Endothelial cell of umbilical vein (primary cell): ENCODE measurements around the gene SAFB. TPM values are rescaled to one million over a fixed set of nuclear protein-coding genes. Genes with fewer than 3 reads are reported as not detected.

ENCODE experiments used
- BruUV-seq: library from RNA; stranded (reverse); fragments of 400-500 nt; replicated peaks from 2 replicates; lab custom pipeline; 2021; lab: Mats Ljungman, UMichigan
- CTCF ChIA-PET: fragments of 300-600, 350-600 bp; sonication (Branson Sonifier 250); formaldehyde crosslinking; loops from one replicate; lab custom pipeline; 2021; ENCODE audit warnings: antibody characterized with exemption, inconsistent platforms; lab: Charles Lee
- POLR2A ChIA-PET: fragments of 300-600, 350-600 bp; sonication (Branson Sonifier 250); formaldehyde crosslinking; loops from one replicate; lab custom pipeline; 2021; ENCODE audit warnings: antibody characterized with exemption, inconsistent platforms; lab: Charles Lee
- DNase-seq: peaks from one replicate; pipeline ENCODE4 v3.0.0-alpha.2; 2011; ENCODE audit warnings: low read depth, low spot score
- FAIRE-seq: peaks from 2 replicates; lab custom pipeline; 2011; peaks lifted over from hg19 to GRCh38; lab: Jason Lieb, UNC
- H2AFZ ChIP-seq: 2 replicates; pipeline ENCODE4 v1.6.0; 2012; ENCODE audit warnings: low read depth, low read length, control low read depth, inconsistent platforms
- H3K27ac ChIP-seq: 2 replicates; pipeline ENCODE4 v1.5.1; 2011; ENCODE audit warnings: low read depth, mild to moderate bottlenecking, control low read depth, low read length, moderate library complexity; ENCODE audit not compliant: insufficient read depth
- H3K27me3 ChIP-seq, 2 experiments: 2 replicates each; pipeline versions ENCODE4 v1.6.0 to v1.6.1; 2011; ENCODE audit warnings: low read length in 2 of 2, mixed read lengths in 1 of 2; ENCODE audit not compliant: control insufficient read depth in 2 of 2, insufficient read depth in 2 of 2
- H3K36me3 ChIP-seq, 2 experiments: 2 replicates in 1 of 2; 3 replicates in 1 of 2; pipeline ENCODE4 v1.5.1; 2011; ENCODE audit warnings: low read length in 2 of 2, mild to moderate bottlenecking in 1 of 2, moderate library complexity in 1 of 2; ENCODE audit not compliant: control insufficient read depth in 2 of 2, insufficient read depth in 2 of 2; ENCODE audit errors: extremely low read depth in 1 of 2
- H3K4me1 ChIP-seq: 3 replicates; pipeline ENCODE4 v1.5.1; 2011; ENCODE audit warnings: mild to moderate bottlenecking, low read length; ENCODE audit not compliant: control insufficient read depth, insufficient read depth; ENCODE audit errors: extremely low read depth
- H3K4me2 ChIP-seq: 2 replicates; pipeline ENCODE4 v1.6.1; 2011; ENCODE audit warnings: low read length, control low read depth, mixed read lengths; ENCODE audit not compliant: insufficient read depth
- H3K4me3 ChIP-seq, 3 experiments: fragments of 200-600 bp in 1 of 3; sonication (generic), shearing (Covaris generic) in 1 of 3; replicated peaks in 1 of 3; 2 replicates each; pipeline ENCODE4 v1.5.1; 2011 to 2016; ENCODE audit warnings: control low read depth in 3 of 3, low read length in 3 of 3, mild to moderate bottlenecking in 2 of 3, inconsistent platforms in 1 of 3, low read depth in 1 of 3, moderate library complexity in 1 of 3; ENCODE audit not compliant: insufficient read depth in 1 of 3
- H3K79me2 ChIP-seq: 2 replicates; pipeline ENCODE4 v1.6.0; 2012; ENCODE audit warnings: low read length, inconsistent platforms; ENCODE audit not compliant: control insufficient read depth, insufficient read depth
- H3K9ac ChIP-seq: replicated peaks from 2 replicates; pipeline ENCODE3; 2011; ENCODE audit warnings: low read length, control low read depth; ENCODE audit not compliant: insufficient read depth; ENCODE audit errors: extremely low read depth
- H3K9me1 ChIP-seq: replicated peaks from 3 replicates; pipeline ENCODE4 v1.6.0; 2011; ENCODE audit warnings: mild to moderate bottlenecking, low read length; ENCODE audit not compliant: control insufficient read depth, insufficient read depth; ENCODE audit errors: extremely low read depth
- H3K9me3 ChIP-seq: replicated peaks from 2 replicates; pipeline ENCODE4 v1.5.1; 2012; ENCODE audit warnings: low read length, inconsistent platforms; ENCODE audit not compliant: control insufficient read depth, insufficient read depth
- H4K20me1 ChIP-seq: replicated peaks from 2 replicates; pipeline ENCODE3; 2011; ENCODE audit warnings: mild to moderate bottlenecking, low read length; ENCODE audit not compliant: control insufficient read depth, insufficient read depth; ENCODE audit errors: extremely low read depth
- CTCF ChIP-seq, 2 donors: IDR thresholded peaks; 1 replicate in 1 of 2; 2 replicates in 1 of 2; pipeline ENCODE4 v1.5.1; 2011; ENCODE audit warnings: low read length in 2 of 2, mild to moderate bottlenecking in 2 of 2, moderate library complexity in 2 of 2, control low read depth in 1 of 2, inconsistent platforms in 1 of 2, low read depth in 1 of 2; ENCODE audit not compliant: insufficient read depth in 1 of 2; ENCODE audit errors: extremely low read depth in 1 of 2
- EZH2 ChIP-seq: IDR thresholded peaks from 2 replicates; pipeline ENCODE4 v1.6.1; 2012; ENCODE audit warnings: borderline replicate concordance, low read depth, mild to moderate bottlenecking, moderate library complexity, low read length, inconsistent platforms; ENCODE audit not compliant: severe bottlenecking
- FOS ChIP-seq: IDR thresholded peaks from 2 replicates; pipeline ENCODE4 v1.6.1; 2011; ENCODE audit warnings: mild to moderate bottlenecking, low read length, moderate library complexity, borderline replicate concordance; ENCODE audit not compliant: insufficient read depth
- GATA2 ChIP-seq: IDR thresholded peaks from 2 replicates; pipeline ENCODE4 v1.7.0; 2011; ENCODE audit warnings: low read depth, mild to moderate bottlenecking, moderate library complexity, mixed read lengths, low read length; ENCODE audit not compliant: insufficient read length, insufficient read depth
- JUN ChIP-seq: IDR thresholded peaks from 2 replicates; pipeline ENCODE4 v1.6.1; 2011; ENCODE audit warnings: borderline replicate concordance, low read depth; ENCODE audit not compliant: insufficient read length, insufficient read depth
- MAX ChIP-seq: IDR thresholded peaks from 2 replicates; pipeline ENCODE4 v1.6.1; 2011; ENCODE audit not compliant: insufficient read depth, insufficient read length
- MYC ChIP-seq: IDR thresholded peaks from one replicate; pipeline ENCODE4 v1.6.1; 2011; ENCODE audit warnings: mild to moderate bottlenecking, low read depth, low read length
- POLR2A ChIP-seq: IDR thresholded peaks from 2 replicates; pipeline ENCODE4 v1.6.1; 2012; ENCODE audit warnings: low read depth, mild to moderate bottlenecking, control low read depth, low read length
- POLR2AphosphoS5 ChIP-seq: IDR thresholded peaks from 2 replicates; pipeline ENCODE4 v1.6.1; 2012; ENCODE audit warnings: low read depth, mild to moderate bottlenecking, control low read depth, low read length, moderate library complexity; ENCODE audit not compliant: insufficient read depth
- dilution Hi-C: fragments of 300-500 bp; cut with MboI; formaldehyde crosslinking; loops from one replicate; pipeline ENCODE4 v1.15.0; 2019; ENCODE audit warnings: low sequenced_read_pairs; ENCODE audit not compliant: extremely low pct_ligation_motif_present
- intact Hi-C: fragments of 100-400 bp; cut with micrococcal nuclease; formaldehyde crosslinking; loops from one replicate; pipeline ENCODE4 v1.10.0; 2022
- polyA plus RNA-seq, 4 experiments: library from polyadenylated mRNA; depleted of rRNA in 3 of 4; stranded (reverse) in 3 of 4; unstranded in 1 of 4; fragments of >200 nt; gene quantifications; 2 replicates each; pipeline versions ENCODE4 v1.2.1 to v1.2.3, GENCODE V29; 2011 to 2012; ENCODE audit warnings: missing spikeins in 1 of 4
- total RNA-seq: library from RNA; stranded (reverse); gene quantifications from 2 replicates; pipeline ENCODE4 v1.2.3, GENCODE V29; 2021

SAFB gene
- total and polyA plus RNA-seq, 2 donors (not counting 3 experiments of a cell fraction or from before 2014, with no cell fraction given): 44.7 to 109 TPM

GRCh38 chr19:5644037-5644436 lies 21.2 kb downstream of the SAFB start:
- CTCF ChIA-PET: no interaction called here
- no peak for FAIRE-seq

More at GRCh38 chr19:5644037-5644436, 21.2 kb downstream of the SAFB start:
- Histone ChIP-seq H2AFZ (no peak overlapping the region), H3K27ac (no peak overlapping the region), H3K9me3 (no peaks in the 10 kb centered on the region), H3K36me3 (peaks cover 22 to 32% of the 10 kb centered on the region in 2 experiments), H4K20me1 (peaks cover 3% of the 10 kb centered on the region), H3K9ac (no peak overlapping the region), H3K4me3 (no peak overlapping the region), H3K27me3 (no peaks in the 10 kb centered on the region), H3K79me2 (peaks cover 76% of the 10 kb centered on the region), H3K9me1 (no peaks in the 10 kb centered on the region), H3K4me2 (no peak overlapping the region), H3K4me1 (no peaks in the 10 kb centered on the region)
- DNase-seq: no peak
- POLR2A ChIA-PET: no interaction called here
- TF ChIP-seq POLR2A: no peak
- TF ChIP-seq GATA2: no peak
- no peak for TF ChIP-seq POLR2AphosphoS5
- no peak for TF ChIP-seq JUN
- no peak for TF ChIP-seq MYC
- no peak for TF ChIP-seq FOS
- no peak for TF ChIP-seq MAX
- no peak for TF ChIP-seq EZH2
- no peak for TF ChIP-seq CTCF (IDR thresholded peaks at IDR 0.05; ENCODE audit: extremely low read depth in 1 of 2, insufficient read depth in 1 of 2, low read depth in 1 of 2, low read length in 2 of 2)
- no TSS peak for BruUV-seq
- intact Hi-C loops (loop anchor here (10.0 kb wide), 1 partner anchor 541 kb away; no protein-coding TSS in a partner anchor), dilution Hi-C loops (no loop called here)
